Measurements from ENCODE around the gene LRCH2.
"Not testable (repeated sequence)": the region's sequence is repeated elsewhere in the genome, so short reads cannot be mapped to it uniquely, and the experiment has no call there.

The LRCH2 gene

GRCh38 chrX:115214151-115214550, 19.7 kb downstream of the LRCH2 start:
- FAIRE-seq = no peak
- no peak for DNase-seq (ENCODE audit: extremely low spot score, insufficient read length, low read depth)

GRCh38 chrX:115209547-115209946, 24.3 kb downstream of the LRCH2 start:
- FAIRE-seq; DNase-seq (ENCODE audit: extremely low spot score, insufficient read length, low read depth): not testable (repeated sequence)

GRCh38 chrX:115204040-115204439, 29.9 kb downstream of the LRCH2 start:
- FAIRE-seq = no peak
- DNase-seq (ENCODE audit: extremely low spot score, insufficient read length, low read depth) = no peak

GRCh38 chrX:115192244-115192700, 41.6 kb downstream of the LRCH2 start:
- no peak for FAIRE-seq

GRCh38 chrX:115191490-115192243, 42.2 kb downstream of the LRCH2 start:
- FAIRE-seq (no peak), DNase-seq (ENCODE audit: extremely low spot score, insufficient read length, low read depth) (no peak)

More at GRCh38 chrX:115192244-115192700, 41.6 kb downstream of the LRCH2 start:
- no peak for DNase-seq (ENCODE audit: extremely low spot score, insufficient read length, low read depth)

GRCh38 chrX:115190636-115191489, 43.0 kb downstream of the LRCH2 start:
- DNase-seq (ENCODE audit: extremely low spot score, insufficient read length, low read depth) = no peak
- no peak for FAIRE-seq

GRCh38 chrX:115189646-115190635, 44.0 kb downstream of the LRCH2 start:
- DNase-seq (ENCODE audit: extremely low spot score, insufficient read length, low read depth) (no peak), FAIRE-seq (no peak)

- FAIRE-seq = no peak
- DNase-seq (ENCODE audit: extremely low spot score, insufficient read length, low read depth) = no peak
These were observed 44.8 kb downstream of the LRCH2 start, which contains the start of gene RBMXL3 for GRCh38 chrX:115189110-115189509. Gene RBMXL3 (plus strand): TSS chrX:115189410. CDS start chrX:115189442, 32 bp downstream.

GRCh38 chrX:115183980-115184379, 49.9 kb downstream of the LRCH2 start:
- FAIRE-seq (no peak), DNase-seq (ENCODE audit: extremely low spot score, insufficient read length, low read depth) (no peak)

GRCh38 chrX:115178473-115178872, 55.4 kb downstream of the LRCH2 start:
- DNase-seq (ENCODE audit: extremely low spot score, insufficient read length, low read depth) (no peak), FAIRE-seq (no peak)

GRCh38 chrX:115177932-115178331, 56.0 kb downstream of the LRCH2 start:
- DNase-seq (ENCODE audit: extremely low spot score, insufficient read length, low read depth) (no peak), FAIRE-seq (no peak)

- FAIRE-seq (no peak), DNase-seq (ENCODE audit: extremely low spot score, insufficient read length, low read depth) (no peak)
These were observed 59.3 kb downstream of the LRCH2 start for GRCh38 chrX:115174548-115174947.

GRCh38 chrX:115173181-115173580, 60.7 kb downstream of the LRCH2 start:
- DNase-seq (ENCODE audit: extremely low spot score, insufficient read length, low read depth) = no peak
- FAIRE-seq = no peak

- no peak for DNase-seq (ENCODE audit: extremely low spot score, insufficient read length, low read depth)
- FAIRE-seq = no peak
These were observed 86.7 kb downstream of the LRCH2 start for GRCh38 chrX:115147220-115147619.

GRCh38 chrX:115142057-115142456, 91.8 kb downstream of the LRCH2 start:
- DNase-seq (ENCODE audit: extremely low spot score, insufficient read length, low read depth) (no peak), FAIRE-seq (no peak)

- DNase-seq (ENCODE audit: extremely low spot score, insufficient read length, low read depth) = no peak
- FAIRE-seq = no peak
These were observed 95.9 kb downstream of the LRCH2 start for GRCh38 chrX:115138040-115138439.

GRCh38 chrX:115134382-115134781, 99.5 kb downstream of the LRCH2 start:
- no peak for DNase-seq (ENCODE audit: extremely low spot score, insufficient read length, low read depth)
- FAIRE-seq = no peak

GRCh38 chrX:115112411-115112810, 121.5 kb downstream of the LRCH2 start:
- FAIRE-seq = no peak
- no peak for DNase-seq (ENCODE audit: extremely low spot score, insufficient read length, low read depth)

- no peak for DNase-seq (ENCODE audit: extremely low spot score, insufficient read length, low read depth)
- no peak for FAIRE-seq
These were observed 135.0 kb downstream of the LRCH2 start for GRCh38 chrX:115098897-115099296.

GRCh38 chrX:115093191-115093590, 140.7 kb downstream of the LRCH2 start:
- no peak for DNase-seq (ENCODE audit: extremely low spot score, insufficient read length, low read depth)
- FAIRE-seq = no peak
